A549 (cell line): ENCODE measurements around the gene MED4.

Experiments
- EHF ChIP-seq: fragments of 250-450 bp; sonication (Bioruptor Pico); IDR thresholded peaks from 2 replicates; pipeline ENCODE4 v1.5.0; 2020; ENCODE audit warnings: mild to moderate bottlenecking
- EHMT2 ChIP-seq: fragments of 200-600 bp; sonication (generic); IDR thresholded peaks from 2 replicates; pipeline ENCODE4 v1.6.1; 2016; ENCODE audit warnings: antibody characterized with exemption, low read depth, mild to moderate bottlenecking, moderate library complexity
- POLR2A ChIP-seq: IDR thresholded peaks from 2 replicates; pipeline ENCODE4 v1.6.1; 2012; ENCODE audit warnings: mild to moderate bottlenecking, low read length
- RNF2 ChIP-seq: fragments of 200-600 bp; sonication (generic); IDR thresholded peaks from 2 replicates; pipeline ENCODE4 v1.6.1; 2016; ENCODE audit warnings: low read depth, mild to moderate bottlenecking, antibody characterized with exemption, moderate library complexity, borderline replicate concordance

- TF ChIP-seq EHF = no peak
- no peak for TF ChIP-seq EHMT2
- TF ChIP-seq RNF2 = no peak
- no peak for TF ChIP-seq POLR2A
Measured at GRCh38 chr13:48112896-48113755, 18.2 kb upstream of the MED4 start.
